Pancreas (tissue), 10 donors: ENCODE data around the gene CDCA4. TPM values are rescaled to one million over a fixed set of nuclear protein-coding genes. Genes with fewer than 3 reads are reported as not detected.

Experiments used
- ATAC-seq, 4 donors: fragments of 200-7000 bp; cut with Tn5 transposase; one replicate each; pipeline versions ENCODE4 v1.8.0 to v1.9.1; 2020; ENCODE audit warnings: mild to moderate bottlenecking in 4 of 4, moderate library complexity in 4 of 4
- DNase-seq, 6 donors: peaks; one replicate each; pipeline ENCODE4 v3.0.0-alpha.2; 2020
- FAIRE-seq: peaks from 2 replicates; lab custom pipeline; 2012; peaks lifted over from hg19 to GRCh38; lab: Jason Lieb, UNC
- H3K27ac ChIP-seq, 4 donors: fragments of 200-600 bp; sonication (generic); 1 replicate in 3 of 4; 2 replicates in 1 of 4; pipeline versions ENCODE4 v1.5.0 to v1.8.0; 2020
- H3K27me3 ChIP-seq, 4 donors: fragments of 200-600 bp; one replicate each; pipeline ENCODE4 v1.8.0; 2021
- H3K36me3 ChIP-seq, 3 donors: fragments of 200-600 bp; sonication (generic) in 1 of 3; one replicate each; pipeline versions ENCODE4 v1.5.0 to v1.8.0; 2020 to 2021
- H3K4me1 ChIP-seq, 3 donors: fragments of 200-600 bp; one replicate each; pipeline ENCODE4 v1.8.0; 2021
- H3K4me3 ChIP-seq, 4 donors: fragments of 200-600 bp; sonication (generic) in 2 of 4; one replicate each; pipeline versions ENCODE4 v1.5.0 to v1.8.0; 2020 to 2021
- H3K9me3 ChIP-seq, 4 donors: fragments of 200-600 bp; one replicate each; pipeline ENCODE4 v1.8.0; 2021
- WGBS, 2 donors: extraction: QIAGEN DNeasy Blood & Tissue Kit; methylation state at CpG; one replicate each; pipeline ENCODE4 v1.1.7; 2013; 5-methylcytosine and 5-hydroxymethylcytosine counted together
- intact Hi-C, 3 donors: fragments of 100-400 bp; cut with DNase I; formaldehyde crosslinking; loops; one replicate each; pipeline versions ENCODE4 v1.11.1 to v1.14.2; 2022
- polyA plus RNA-seq, 2 donors: library from polyadenylated mRNA; stranded (reverse); fragments of 200-250 nt; gene quantifications; one replicate each; pipeline ENCODE4 v1.2.3, GENCODE V29; 2013
- total RNA-seq, 6 donors: library from RNA; stranded (reverse); fragmentation: NEBNext Ultra II Directional in 4 of 6; extraction: Animal tissue kit (Norgen Biotek cat#: 25700) in 4 of 6; gene quantifications; one replicate each; pipeline versions ENCODE4 v1.2.1 to v1.2.4, GENCODE V29; 2021 to 2023
- TF ChIP-seq, protein P1 (sequence below), 4 donors: fragments of 200-600 bp; sonication (generic) in 3 of 4; IDR thresholded peaks; one replicate each; pipeline versions ENCODE4 v1.5.0 to v1.8.0; 2021; ENCODE audit warnings: antibody characterized with exemption in 4 of 4
- donor health status: healthy with polysubstance abuse.
- donor health status: DM: no; HTN: no; CAD: no; lungs with moderate emphysema.
- donor health status: DM: no; HTN: no; CAD: no.
- donor health status: control.
- donor health status: control.
- donor health status: Bipolar disorder and iron deficiency.
- donor health status: DM: yes; HTN: yes; CAD: no.
- donor health status: DM: no; HTN: no; CAD: no.
- donor health status: DM: no; HTN: no; CAD: no.
- donor health status: DM: yes; HTN: yes; CAD: no.

Gene CDCA4
- total and polyA plus RNA-seq, 8 donors, result 1.2 to 3.5 (median 2.7) TPM

DNA sequence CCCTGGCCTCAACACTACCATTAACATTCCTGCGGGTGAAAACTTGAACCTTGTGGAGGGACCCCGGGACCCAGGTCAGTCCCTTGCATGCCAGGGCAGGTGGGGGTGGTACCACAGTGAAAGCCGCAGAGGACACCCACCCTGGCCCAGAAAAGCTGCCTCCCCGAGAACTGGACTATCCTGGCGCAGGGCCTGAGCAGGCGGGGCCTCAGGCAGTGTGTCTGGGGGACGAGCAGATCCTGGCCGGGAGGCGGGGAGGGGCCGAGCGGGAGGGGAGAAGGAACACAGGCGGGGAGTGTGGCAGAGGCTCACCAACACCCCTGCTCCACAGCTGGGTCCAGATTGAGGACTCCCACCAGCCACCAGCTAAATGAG, 52.7 kb downstream of the CDCA4 start:
- intact Hi-C loops, result no loop called here
- Histone ChIP-seq H3K36me3 (no peaks in the 10 kb centered on the region), H3K27me3 (no peaks in the 10 kb centered on the region), H3K27ac (peak overlapping the region in 1 of 4 donors; percentile 30), H3K9me3 (no peaks in the 10 kb centered on the region), H3K4me1 (peaks cover 8 to 10% (median 9%) of the 10 kb centered on the region in 3 donors), H3K4me3 (peak overlapping the region in 1 of 4 donors; percentile 23)
- TF ChIP-seq, protein P1, sequence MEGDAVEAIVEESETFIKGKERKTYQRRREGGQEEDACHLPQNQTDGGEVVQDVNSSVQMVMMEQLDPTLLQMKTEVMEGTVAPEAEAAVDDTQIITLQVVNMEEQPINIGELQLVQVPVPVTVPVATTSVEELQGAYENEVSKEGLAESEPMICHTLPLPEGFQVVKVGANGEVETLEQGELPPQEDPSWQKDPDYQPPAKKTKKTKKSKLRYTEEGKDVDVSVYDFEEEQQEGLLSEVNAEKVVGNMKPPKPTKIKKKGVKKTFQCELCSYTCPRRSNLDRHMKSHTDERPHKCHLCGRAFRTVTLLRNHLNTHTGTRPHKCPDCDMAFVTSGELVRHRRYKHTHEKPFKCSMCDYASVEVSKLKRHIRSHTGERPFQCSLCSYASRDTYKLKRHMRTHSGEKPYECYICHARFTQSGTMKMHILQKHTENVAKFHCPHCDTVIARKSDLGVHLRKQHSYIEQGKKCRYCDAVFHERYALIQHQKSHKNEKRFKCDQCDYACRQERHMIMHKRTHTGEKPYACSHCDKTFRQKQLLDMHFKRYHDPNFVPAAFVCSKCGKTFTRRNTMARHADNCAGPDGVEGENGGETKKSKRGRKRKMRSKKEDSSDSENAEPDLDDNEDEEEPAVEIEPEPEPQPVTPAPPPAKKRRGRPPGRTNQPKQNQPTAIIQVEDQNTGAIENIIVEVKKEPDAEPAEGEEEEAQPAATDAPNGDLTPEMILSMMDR (IDR thresholded peaks at IDR 0.05), result no peak
- ATAC-seq (peak; percentile 6 to 43 (median 25)), DNase-seq (peak in 4 of 6 donors; percentile 29 to 79 (median 70)), FAIRE-seq (no peak)
- WGBS, 2 donors, result 23 to 46% methylated on average over 11 to 12 of the region's 12 CpGs

DNA sequence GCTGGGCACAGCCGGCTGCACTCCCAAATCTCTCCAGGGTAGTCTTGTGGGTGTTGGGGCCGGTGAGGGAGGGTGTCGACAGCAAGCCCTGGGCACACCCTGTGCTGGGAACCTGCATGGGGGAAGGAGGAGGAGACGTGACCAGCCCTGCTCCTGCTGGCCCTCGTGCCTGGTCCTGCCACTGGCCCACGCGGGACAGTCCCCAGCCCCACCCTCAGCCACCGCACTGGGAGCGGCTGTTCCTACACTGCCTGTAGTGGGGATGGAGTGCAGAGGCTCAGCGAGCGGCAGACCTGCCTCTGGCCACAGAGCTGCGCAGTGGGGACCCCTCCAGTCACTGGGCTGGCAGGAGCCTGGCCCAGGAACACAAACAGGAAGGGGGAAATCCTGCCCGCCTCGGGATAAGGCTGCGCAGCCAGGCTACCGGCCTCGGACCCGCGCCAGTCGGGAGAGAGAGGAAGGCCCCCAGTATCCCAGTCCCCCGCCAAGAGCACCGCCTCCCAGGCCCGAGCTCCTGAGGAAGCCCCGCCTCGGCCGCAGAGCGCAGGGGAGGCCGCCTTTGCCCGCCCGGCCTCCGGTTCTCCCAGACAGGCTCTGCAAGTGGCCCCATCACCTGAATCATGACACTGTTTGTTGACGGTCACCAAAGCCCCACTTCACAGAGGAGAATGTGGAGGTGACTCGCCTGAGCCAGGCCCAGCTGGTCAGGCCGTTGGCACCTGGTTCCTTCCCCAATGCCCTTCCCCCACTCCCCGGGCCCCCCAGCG, 53.3 kb downstream of the CDCA4 start:
- Histone ChIP-seq H3K4me1 (peaks cover 3 to 4% (median 4%) of the 10 kb centered on the region in 3 donors), H3K36me3 (no peaks in the 10 kb centered on the region), H3K4me3 (peak overlapping the region in 1 of 4 donors; percentile 23), H3K27me3 (no peaks in the 10 kb centered on the region), H3K27ac (peak overlapping the region in 1 of 4 donors; percentile 30), H3K9me3 (no peaks in the 10 kb centered on the region)
- DNase-seq (peak in 4 of 6 donors; percentile 23 to 64 (median 50)), ATAC-seq (peak; percentile 22 to 34 (median 30)), FAIRE-seq (no peak)
- WGBS, 2 donors, result 22 to 29% methylated on average over 36 of the region's 36 CpGs
- intact Hi-C loops, result no loop called here
- TF ChIP-seq, protein P1 (IDR thresholded peaks at IDR 0.05), result no peak

DNA sequence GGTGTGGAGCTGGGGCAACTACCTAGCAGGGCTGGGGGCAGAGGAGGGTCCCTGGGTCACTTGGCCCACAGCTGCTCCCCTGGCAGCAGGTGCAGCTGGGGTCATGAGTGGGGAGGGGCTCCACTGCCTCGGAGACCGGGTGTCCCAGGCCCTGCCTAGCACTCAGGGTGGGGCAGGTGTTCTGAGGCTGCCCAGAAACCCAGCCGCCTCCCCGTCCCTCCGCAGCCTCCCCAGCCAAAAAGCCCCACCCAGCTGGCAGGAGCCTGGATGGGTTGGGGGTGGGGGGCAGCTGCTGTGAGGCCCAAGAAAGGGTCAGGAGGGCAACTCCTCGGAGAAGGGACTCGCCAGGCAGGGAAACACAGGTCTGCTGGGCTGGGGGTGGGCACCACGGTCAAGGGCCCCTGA, 53.9 kb downstream of the CDCA4 start:
- FAIRE-seq, result no peak
- Histone ChIP-seq H3K36me3 (no peaks in the 10 kb centered on the region), H3K9me3 (no peaks in the 10 kb centered on the region), H3K4me1 (no peaks in the 10 kb centered on the region), H3K27ac (no peak overlapping the region), H3K4me3 (no peak overlapping the region), H3K27me3 (no peaks in the 10 kb centered on the region)
- intact Hi-C loops, result no loop called here
- TF ChIP-seq, protein P1 (IDR thresholded peaks at IDR 0.05), result no peak
- ATAC-seq, result no peak
- 48 to 56% methylated on average over 6 to 8 of the region's 8 CpGs for WGBS, 2 donors
- DNase-seq, result peak in 3 of 6 donors; percentile 28 to 68 (median 46)

DNA sequence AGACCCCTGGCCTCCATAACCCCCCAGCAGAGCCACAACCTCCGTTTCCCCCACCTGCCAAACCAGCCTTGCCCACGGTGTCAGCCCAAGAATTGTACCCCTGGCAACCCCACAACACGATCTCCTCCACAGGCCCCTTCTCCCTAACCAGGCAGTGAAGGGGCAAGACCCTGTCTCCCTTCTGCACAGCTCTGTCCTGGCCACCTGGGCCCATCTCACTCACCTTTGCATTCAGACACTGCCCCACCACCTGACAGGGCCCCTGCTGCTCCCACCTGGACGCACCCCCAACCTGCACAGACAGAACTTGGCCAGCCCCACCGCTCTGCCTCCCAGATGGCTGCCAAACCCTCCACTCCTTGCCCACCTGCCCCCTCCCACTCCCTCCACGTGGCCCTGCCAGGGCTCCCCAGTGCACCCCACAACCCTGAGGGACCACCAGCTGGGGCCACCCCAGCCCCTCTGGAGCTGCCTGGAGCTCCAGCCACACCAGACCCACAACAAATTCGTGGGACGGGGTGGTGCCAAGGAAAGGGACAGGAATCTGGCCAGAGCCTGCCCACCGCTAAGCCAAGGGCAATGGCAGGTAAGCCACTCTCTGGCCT, 54.5 kb downstream of the CDCA4 start:
- Histone ChIP-seq H3K27me3 (no peaks in the 10 kb centered on the region), H3K36me3 (no peaks in the 10 kb centered on the region), H3K9me3 (no peaks in the 10 kb centered on the region), H3K4me3 (no peak overlapping the region), H3K4me1 (no peaks in the 10 kb centered on the region), H3K27ac (no peak overlapping the region)
- DNase-seq (peak in 2 of 6 donors; percentile 21 to 67), FAIRE-seq (no peak), ATAC-seq (no peak)
- intact Hi-C loops, result no loop called here
- TF ChIP-seq, protein P1 (IDR thresholded peaks at IDR 0.05), result no peak
- 71 to 84% methylated on average over 7 to 9 of the region's 9 CpGs for WGBS, 2 donors
